Effector CD4-positive, alpha-beta T cell (primary cell): ENCODE data around the gene DMAC2L.
"Not testable (repeated sequence)": the region's sequence is repeated elsewhere in the genome, so short reads cannot be mapped to it uniquely, and the experiment has no call there.

Source experiments
- DNase-seq: peaks from one replicate; pipeline ENCODE4 v3.0.0-alpha.2; 2020

DMAC2L gene

GRCh38 chr14:50331596-50331995 is 19.5 kb downstream of the DMAC2L start:
- DNase-seq, result no peak

GRCh38 chr14:50333014-50333509 is 20.9 kb downstream of the DMAC2L start:
- no peak for DNase-seq

- no peak for DNase-seq
Measured at GRCh38 chr14:50334211-50334610, 22.1 kb downstream of the DMAC2L start.

GRCh38 chr14:50335389-50335788 is 23.3 kb downstream of the DMAC2L start:
- no peak for DNase-seq

GRCh38 chr14:50335989-50336824 is 24.1 kb downstream of the DMAC2L start:
- DNase-seq, result no peak

- no peak for DNase-seq
Measured at GRCh38 chr14:50338587-50338986, 26.5 kb downstream of the DMAC2L start.

- no peak for DNase-seq
Measured at GRCh38 chr14:50339178-50339804, 27.2 kb downstream of the DMAC2L start.

- DNase-seq, result no peak
Measured at GRCh38 chr14:50340045-50340444, 27.9 kb downstream of the DMAC2L start.

- DNase-seq, result no peak
Measured at GRCh38 chr14:50340963-50341362, 28.8 kb downstream of the DMAC2L start.

GRCh38 chr14:50342221-50343078 is 30.3 kb downstream of the DMAC2L start:
- DNase-seq, result no peak

- no peak for DNase-seq
Measured at GRCh38 chr14:50343434-50343833, 31.3 kb downstream of the DMAC2L start.

- peak; percentile 17 for DNase-seq
Measured at GRCh38 chr14:50344116-50344775, 32.1 kb downstream of the DMAC2L start.

GRCh38 chr14:50344876-50345563 is 32.9 kb downstream of the DMAC2L start:
- DNase-seq, result no peak

GRCh38 chr14:50345846-50346422 is 33.8 kb downstream of the DMAC2L start:
- DNase-seq, result no peak

GRCh38 chr14:50347521-50347920 is 35.4 kb downstream of the DMAC2L start:
- DNase-seq, result no peak

GRCh38 chr14:50348933-50349332 is 36.8 kb downstream of the DMAC2L start:
- DNase-seq, result no peak

GRCh38 chr14:50350975-50351374 is 38.9 kb downstream of the DMAC2L start:
- DNase-seq, result no peak

- DNase-seq, result no peak
Measured at GRCh38 chr14:50352584-50352983, 40.5 kb downstream of the DMAC2L start.

GRCh38 chr14:50353126-50353525 is 41.0 kb downstream of the DMAC2L start:
- no peak for DNase-seq

- no peak for DNase-seq
Measured at GRCh38 chr14:50354527-50354926, 42.4 kb downstream of the DMAC2L start.

- DNase-seq, result no peak
Measured at GRCh38 chr14:50355692-50356091, 43.6 kb downstream of the DMAC2L start.

GRCh38 chr14:50356283-50356682 is 44.2 kb downstream of the DMAC2L start:
- not testable (repeated sequence) for DNase-seq
